ENCODE results near the gene LAIR2. TPM values are rescaled to one million over a fixed set of nuclear protein-coding genes. Genes with fewer than 3 reads are reported as not detected.

The LAIR2 gene
- polyA plus RNA-seq, 3 donors: not detected

Other genes starting within 250 kb of the LAIR2 start
- gene LILRB5, start 245.6 kb upstream of the LAIR2 start, polyA plus RNA-seq (ENCODE audit: insufficient read length in 3 of 3): 1 to 10 TPM; 1.4 to 3.7 (median 2.3) TPM
- gene LILRB2, start 221.7 kb upstream of the LAIR2 start, polyA plus RNA-seq (ENCODE audit: insufficient read length in 3 of 3): 1 to 10 TPM in 2 of 3 donors, under 1 TPM in 1; 0.84 to 2.8 (median 1.7) TPM
- gene LILRA5, start 189.7 kb upstream of the LAIR2 start, polyA plus RNA-seq (ENCODE audit: insufficient read length in 3 of 3): 1 to 10 TPM in 1 of 3 donors, under 1 TPM in 2; 0.42 to 1.7 (median 0.70) TPM
- under 1 TPM in 1 of 3 donors, not detected in 2; 0.11 TPM for gene LILRA4, start 163.7 kb upstream of the LAIR2 start, polyA plus RNA-seq (ENCODE audit: insufficient read length in 3 of 3)
- 1 to 10 TPM; 3.3 to 5.9 (median 5.3) TPM for gene LAIR1, start 137.9 kb upstream of the LAIR2 start, polyA plus RNA-seq (ENCODE audit: insufficient read length in 3 of 3)
- gene TTYH1, start 87.4 kb upstream of the LAIR2 start, polyA plus RNA-seq (ENCODE audit: insufficient read length in 3 of 3): 10 to 100 TPM in 1 of 3 donors, 1 to 10 TPM in 2; 7.7 to 13.5 (median 8.0) TPM
- gene LENG8, start 53.6 kb upstream of the LAIR2 start, polyA plus RNA-seq (ENCODE audit: insufficient read length in 3 of 3): 100 to 1,000 TPM; 119 to 275 (median 153) TPM
- gene LENG9, start 39.1 kb upstream of the LAIR2 start, polyA plus RNA-seq (ENCODE audit: insufficient read length in 3 of 3): 1 to 10 TPM; 1.6 to 3.3 (median 1.8) TPM
- gene CDC42EP5, start 29.5 kb upstream of the LAIR2 start, polyA plus RNA-seq (ENCODE audit: insufficient read length in 3 of 3): 10 to 100 TPM; 18.7 to 44.1 (median 37.1) TPM
- gene LILRA2, start 71.0 kb downstream of the LAIR2 start, polyA plus RNA-seq (ENCODE audit: insufficient read length in 3 of 3): 1 to 10 TPM; 1.1 to 1.4 (median 1.2) TPM
- gene LILRA1, start 90.8 kb downstream of the LAIR2 start, polyA plus RNA-seq (ENCODE audit: insufficient read length in 3 of 3): under 1 TPM; 0.26 to 0.43 (median 0.42) TPM
- 1 to 10 TPM in 2 of 3 donors, under 1 TPM in 1; 0.73 to 1.6 (median 1.0) TPM for gene LILRB1, start 127.7 kb downstream of the LAIR2 start, polyA plus RNA-seq (ENCODE audit: insufficient read length in 3 of 3)
- 1 to 10 TPM in 1 of 3 donors, under 1 TPM in 2; 0.61 to 1.7 (median 0.95) TPM for gene LILRB4, start 160.2 kb downstream of the LAIR2 start, polyA plus RNA-seq (ENCODE audit: insufficient read length in 3 of 3)
- not detected for gene KIR3DL3, start 221.6 kb downstream of the LAIR2 start, polyA plus RNA-seq (ENCODE audit: insufficient read length in 3 of 3)
- not detected for gene KIR2DL3, start 235.7 kb downstream of the LAIR2 start, polyA plus RNA-seq (ENCODE audit: insufficient read length in 3 of 3)

Data from renal cortex interstitium (tissue), 3 donors.